H1 (cell line): ENCODE data around the gene SLC26A8.

Source experiments
- ATF3 ChIP-seq: IDR thresholded peaks from 2 replicates; pipeline ENCODE4 v1.6.1; 2011; ENCODE audit warnings: low read depth, mild to moderate bottlenecking, low read length; ENCODE audit not compliant: insufficient read depth
- CTCF ChIP-seq, 3 experiments: IDR thresholded peaks; 1 replicate in 2 of 3; 2 replicates in 1 of 3; pipeline versions ENCODE4 v1.5.1 to v1.6.1; 2011; ENCODE audit warnings: low read length in 3 of 3, mild to moderate bottlenecking in 3 of 3, inconsistent platforms in 2 of 3, low read depth in 1 of 3, moderate library complexity in 1 of 3; ENCODE audit not compliant: insufficient read depth in 1 of 3; ENCODE audit errors: control extremely low read depth in 1 of 3
- EP300 ChIP-seq, 2 experiments: IDR thresholded peaks; 1 replicate in 1 of 2; 2 replicates in 1 of 2; pipeline ENCODE4 v1.6.1; 2011 to 2012; ENCODE audit warnings: low read depth in 2 of 2, low read length in 2 of 2, mild to moderate bottlenecking in 2 of 2, borderline replicate concordance in 1 of 2, inconsistent platforms in 1 of 2, moderate library complexity in 1 of 2
- GTF2F1 ChIP-seq: IDR thresholded peaks from 2 replicates; pipeline ENCODE4 v1.6.1; 2012; ENCODE audit warnings: low read depth, low read length, improper control_type of control experiment, borderline replicate concordance
- SRF ChIP-seq: IDR thresholded peaks from 2 replicates; pipeline ENCODE4 v1.6.1; 2011; ENCODE audit warnings: mild to moderate bottlenecking, low read depth, low read length, moderate library complexity
- TEAD4 ChIP-seq: IDR thresholded peaks from 2 replicates; pipeline ENCODE4 v1.6.1; 2012; ENCODE audit warnings: low read depth, low read length, inconsistent platforms, mixed read lengths

- no peak for TF ChIP-seq ATF3
- no peak for TF ChIP-seq CTCF (IDR thresholded peaks at IDR 0.05; ENCODE audit: control extremely low read depth in 1 of 3, insufficient read depth in 1 of 3, low read depth in 1 of 3, low read length in 3 of 3)
- TF ChIP-seq SRF = no peak
- no peak for TF ChIP-seq TEAD4
- no peak for TF ChIP-seq GTF2F1
- TF ChIP-seq EP300 (IDR thresholded peaks at IDR 0.05; ENCODE audit: borderline replicate concordance in 1 of 2, low read depth in 2 of 2, low read length in 2 of 2) = no peak
Observed at GRCh38 chr6:35922139-35922554, 102.3 kb downstream of the SLC26A8 start.
